NCI-H748 (cell line): ENCODE results near the gene CYP26A1.
"Not testable (repeated sequence)": the region's sequence is repeated elsewhere in the genome, so short reads cannot be mapped to it uniquely, and the experiment has no call there.

ENCODE experiments used
- DNase-seq: peaks from one replicate; lab custom pipeline; 2025; ENCODE audit not compliant: unreplicated experiment; lab: John Stamatoyannopoulos, UW

Gene CYP26A1

GRCh38 chr10:93079663-93080349, 6.1 kb downstream of the CYP26A1 start:
- no peak for DNase-seq

- peak; percentile 14 for DNase-seq
Measured at GRCh38 chr10:93080350-93081046, 6.8 kb downstream of the CYP26A1 start.

DNA sequence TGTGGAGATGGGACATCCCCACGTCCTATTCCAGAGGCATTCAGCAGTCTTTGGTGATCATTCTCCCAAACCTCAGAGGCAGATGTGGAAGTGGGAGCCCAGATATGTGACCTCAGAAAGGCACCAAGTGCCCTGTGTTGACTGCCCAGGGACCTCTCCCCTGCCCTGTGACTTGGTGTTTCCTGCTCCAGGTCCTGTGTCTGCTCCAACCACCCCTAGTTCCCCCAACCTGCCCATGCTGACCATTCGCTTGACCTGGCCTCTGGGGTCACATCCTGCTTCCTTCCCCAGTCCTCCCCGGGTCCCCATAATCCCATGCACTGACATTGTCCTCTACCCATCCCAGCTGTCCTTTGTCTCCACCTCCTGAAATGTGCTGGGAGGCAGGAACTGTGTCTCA, 7.6 kb downstream of the CYP26A1 start:
- no peak for DNase-seq

DNA sequence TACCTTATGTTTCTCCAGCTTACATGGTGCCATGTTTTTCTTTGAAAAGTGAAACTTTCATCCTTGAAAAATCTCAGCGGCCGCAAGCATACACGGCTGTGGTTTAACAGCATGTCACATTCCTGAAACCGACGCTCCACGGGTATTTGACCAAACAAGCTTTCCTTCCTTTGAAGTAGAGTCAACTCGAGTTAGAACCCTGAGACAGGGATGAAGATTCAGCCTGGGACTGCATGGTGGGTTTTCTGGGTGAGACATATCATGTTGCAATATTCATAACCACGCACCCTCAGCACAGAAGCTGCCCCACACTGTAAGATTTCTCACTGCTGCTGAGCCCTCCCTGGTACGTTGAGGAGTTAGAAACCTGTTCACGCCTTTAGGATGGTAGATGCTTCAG, 8.1 kb downstream of the CYP26A1 start:
- DNase-seq: no peak

DNA sequence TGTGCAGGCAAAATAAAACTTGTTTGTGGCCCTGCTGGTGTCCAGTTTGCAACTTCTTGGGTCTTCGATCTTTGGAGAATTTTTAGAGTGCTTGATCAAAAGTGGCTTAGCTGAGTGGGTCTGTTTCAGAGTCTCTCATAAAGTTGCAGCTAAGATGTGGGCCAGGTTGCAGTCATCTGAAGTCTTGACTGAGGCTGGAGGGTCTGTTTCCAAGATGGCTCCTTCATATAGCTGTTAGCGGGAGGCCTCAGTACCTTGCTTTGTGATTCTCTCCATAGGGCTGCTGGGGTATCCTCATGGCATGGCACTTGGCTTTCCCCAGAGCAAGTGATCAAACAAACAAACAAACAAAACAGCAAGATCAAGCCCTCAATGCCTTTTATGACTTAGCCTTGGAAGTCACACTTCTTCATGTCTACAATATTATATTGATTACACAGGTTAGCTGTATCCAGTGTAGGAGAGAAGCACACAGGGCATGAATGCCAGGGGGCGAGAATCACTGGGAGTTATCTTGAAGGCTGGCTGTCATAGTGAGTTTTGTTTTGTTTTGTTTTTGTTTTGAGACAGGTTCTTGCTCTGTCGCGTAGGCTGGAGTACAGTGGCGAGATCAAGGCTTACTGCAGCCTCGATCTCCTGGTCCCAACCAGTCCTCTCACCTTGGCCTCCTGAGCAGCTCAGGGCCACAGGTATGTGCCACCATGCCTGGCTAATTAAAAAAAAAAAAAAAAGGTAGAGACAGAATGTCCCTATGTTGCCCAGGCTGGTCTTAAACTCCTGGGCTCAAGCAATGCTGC, 10.2 kb downstream of the CYP26A1 start:
- no peak for DNase-seq

DNA sequence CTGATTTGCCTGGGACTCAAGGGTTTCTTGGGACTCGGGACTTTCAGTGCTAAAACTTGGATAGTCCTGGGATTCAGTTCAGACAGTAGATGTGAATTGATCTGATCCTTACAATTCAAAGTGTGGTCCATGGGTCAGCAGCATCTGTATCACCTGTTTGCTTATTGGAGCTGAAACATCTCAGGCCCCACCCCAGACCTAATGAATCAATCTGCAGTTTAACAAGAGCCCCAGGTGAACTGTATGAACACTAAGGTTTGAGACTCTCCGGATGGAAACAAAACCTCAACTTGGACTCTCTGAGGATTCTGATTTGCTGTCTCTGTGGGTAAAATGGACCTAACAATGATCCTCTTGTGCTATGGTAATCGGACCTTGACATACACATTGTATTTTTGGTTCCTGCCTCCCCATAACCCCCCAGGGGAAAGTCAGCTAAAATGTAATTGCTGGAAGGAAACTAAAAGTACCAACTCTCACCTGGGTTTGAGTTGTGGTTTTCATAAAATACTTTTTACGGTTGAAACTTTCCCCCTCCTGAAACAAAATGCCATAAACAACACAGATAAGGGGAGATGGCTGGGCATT, 11.7 kb downstream of the CYP26A1 start:
- no peak for DNase-seq

GRCh38 chr10:93086289-93086688, 12.6 kb downstream of the CYP26A1 start:
- no peak for DNase-seq

DNA sequence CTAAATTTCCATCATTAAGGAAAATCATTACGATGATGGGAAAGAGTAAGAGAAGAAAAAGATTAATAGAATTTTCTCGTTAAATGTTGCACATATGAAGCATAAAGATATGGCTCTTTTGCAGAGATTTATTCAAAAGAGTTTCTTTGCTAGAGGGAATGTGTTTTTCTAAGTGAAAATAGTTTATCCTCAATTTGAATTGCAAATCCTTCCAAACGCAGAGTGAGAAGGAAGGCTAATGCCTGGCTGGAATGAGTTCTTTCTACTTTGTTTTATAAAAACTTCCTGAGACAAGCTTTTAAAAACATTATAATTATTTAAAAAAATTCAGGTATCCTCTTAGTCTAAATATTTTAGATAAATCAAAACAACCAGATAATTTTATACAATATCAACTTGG, 14.2 kb downstream of the CYP26A1 start:
- DNase-seq: no peak

GRCh38 chr10:93088466-93088865, 14.8 kb downstream of the CYP26A1 start:
- DNase-seq: no peak

- DNase-seq: no peak
Measured at GRCh38 chr10:93090619-93091018, 16.9 kb downstream of the CYP26A1 start.

GRCh38 chr10:93091960-93092359, 18.3 kb downstream of the CYP26A1 start:
- DNase-seq: no peak

- DNase-seq: no peak
Measured at GRCh38 chr10:93095225-93095624, 21.5 kb downstream of the CYP26A1 start.

DNA sequence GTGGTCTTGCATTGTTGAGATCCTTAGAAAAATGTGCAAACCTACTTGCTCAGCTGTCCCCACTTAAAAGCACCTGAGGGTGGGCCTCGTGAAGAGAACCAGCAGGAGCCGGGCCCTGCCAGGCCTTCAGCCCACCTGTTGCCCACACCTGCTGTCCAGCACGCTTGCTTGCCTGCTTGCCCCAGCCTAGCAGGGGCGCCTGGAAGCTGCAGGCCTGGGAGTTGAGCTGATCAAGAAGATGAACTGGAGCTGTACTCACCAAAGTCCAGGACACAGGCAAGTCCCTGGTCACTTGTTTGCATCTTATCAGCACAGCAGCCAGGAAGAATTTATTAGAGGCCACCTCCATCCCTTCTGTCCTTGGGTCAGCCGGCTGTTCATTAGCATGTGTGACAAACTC, 23.2 kb downstream of the CYP26A1 start:
- DNase-seq: peak; percentile 6

DNA sequence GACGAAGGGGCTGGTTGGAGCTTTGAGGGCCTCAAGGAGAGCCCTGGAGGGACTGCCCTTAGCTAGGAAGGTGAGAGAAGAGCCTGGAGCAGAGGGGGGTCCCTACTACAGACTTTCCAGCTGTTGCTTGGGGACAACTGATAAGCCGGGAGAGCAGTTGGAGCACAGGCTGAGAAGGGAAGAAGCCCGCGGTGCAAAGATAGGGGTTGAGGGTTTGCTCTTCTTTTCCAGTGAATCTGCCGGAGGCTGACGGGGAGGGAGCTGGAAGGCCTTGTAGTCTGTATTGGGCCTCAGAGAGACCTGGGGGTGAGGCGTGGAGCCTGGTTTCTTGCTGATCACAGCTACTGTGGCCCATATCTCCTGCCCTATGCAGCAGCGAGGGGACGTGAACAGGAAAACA, 23.7 kb downstream of the CYP26A1 start:
- no peak for DNase-seq

DNA sequence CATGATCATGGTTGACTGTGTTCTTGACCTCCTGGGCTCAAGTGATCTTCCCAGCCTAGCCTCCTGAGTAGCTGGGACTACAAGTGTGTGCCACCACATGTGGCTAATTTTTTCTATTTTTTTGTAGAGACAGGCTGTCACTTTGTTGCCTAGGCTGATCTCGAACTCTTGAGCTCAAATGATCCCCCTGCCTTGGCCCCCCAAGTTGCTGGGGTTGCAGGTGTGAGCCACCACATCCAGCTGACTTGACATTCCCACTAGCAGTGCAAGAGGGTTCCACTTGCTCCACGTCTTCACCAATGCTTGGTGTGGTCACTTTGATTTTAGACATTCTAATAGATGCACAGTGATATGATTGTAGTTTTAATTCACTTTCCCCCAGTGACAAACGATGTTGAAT, 25.1 kb downstream of the CYP26A1 start:
- no peak for DNase-seq

DNA sequence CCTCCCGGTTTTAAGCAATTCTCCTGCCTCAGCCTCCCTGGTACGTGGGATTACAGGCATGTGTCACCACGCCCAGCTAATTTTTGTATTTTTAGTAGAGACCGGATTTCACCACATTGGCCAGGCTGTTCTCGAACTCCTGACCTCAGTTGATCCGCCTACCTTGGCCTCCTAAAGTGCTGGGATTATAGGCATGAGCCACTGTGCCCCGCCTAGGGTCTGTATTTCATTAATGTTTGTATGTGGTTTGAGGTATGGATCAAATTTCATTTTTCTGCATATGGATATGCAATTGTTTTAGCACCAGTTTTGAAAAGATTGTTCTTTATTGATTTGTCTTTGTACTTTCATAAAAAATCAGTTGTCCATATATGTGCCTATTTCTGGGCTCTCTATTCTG, 26.0 kb downstream of the CYP26A1 start:
- DNase-seq: no peak

- DNase-seq: not testable (repeated sequence)
Measured at GRCh38 chr10:93101148-93101547, 27.5 kb downstream of the CYP26A1 start.

DNA sequence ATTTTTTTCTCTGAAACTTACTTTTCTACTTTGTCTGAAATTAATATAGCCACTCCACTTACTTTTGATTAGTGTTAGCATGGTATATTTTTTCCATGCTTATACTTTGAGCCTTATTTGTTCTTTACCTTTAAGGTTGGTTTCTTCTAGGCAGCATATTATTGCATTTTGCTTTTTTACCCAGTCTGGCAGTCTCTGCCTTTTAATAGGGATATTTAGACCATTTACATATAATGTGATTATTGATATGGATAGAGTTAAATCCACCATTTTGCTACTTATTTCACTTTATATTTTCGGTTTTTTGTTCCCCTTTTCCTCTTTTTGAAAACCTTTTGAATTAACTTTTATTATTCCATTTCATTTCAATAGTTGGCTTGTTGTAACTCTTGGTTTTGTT, 30.3 kb downstream of the CYP26A1 start:
- DNase-seq: no peak

GRCh38 chr10:93106631-93107072, 33.0 kb downstream of the CYP26A1 start:
- DNase-seq: peak; percentile 5

GRCh38 chr10:93110472-93111146, 36.9 kb downstream of the CYP26A1 start:
- DNase-seq: no peak

- DNase-seq: no peak
Measured at GRCh38 chr10:93113042-93113441, 39.3 kb downstream of the CYP26A1 start.
